Measurements from ENCODE around the gene TMEM39B. TPM values are rescaled to one million over a fixed set of nuclear protein-coding genes. Genes with fewer than 3 reads are reported as not detected.

The TMEM39B gene
- total and polyA plus RNA-seq, 2 of the 4 experiments (the other 2 are of a cell fraction): 6.5 to 28.7 TPM

GRCh38 chr1:32047701-32048100 lies 25.0 kb upstream of the TMEM39B start:
- H2AFZ ChIP-seq (replicated peaks; ENCODE audit: low read length, poor library complexity): no peak overlapping the region
- POLR2A ChIA-PET (ENCODE audit: unreplicated experiment): interaction anchor here (0.7 kb wide), 1 partner anchor 14 kb away, joined by 7 read pairs; no protein-coding TSS in a partner anchor

More at GRCh38 chr1:32047701-32048100, 25.0 kb upstream of the TMEM39B start:
- H3K9ac ChIP-seq (ENCODE audit: low read depth, low read length): no peak overlapping the region
- H3K4me2 ChIP-seq (ENCODE audit: low read depth, low read length): no peak overlapping the region
- dilution Hi-C loops (cut with HindIII; ENCODE audit: low sequenced_read_pairs, unreplicated experiment): no loop called here
- ATAC-seq (ENCODE audit: low read depth) (peak; percentile 49), DNase-seq (peak; percentile 75)
- H2BK15ac ChIP-seq (ENCODE audit: low read depth, low read length): no peak overlapping the region
- H4K91ac ChIP-seq (ENCODE audit: insufficient read depth, low read depth, low read length): no peak overlapping the region
- no peak overlapping the region for H3K56ac ChIP-seq (ENCODE audit: extremely low read depth, insufficient read depth, low read length)
- H2BK20ac ChIP-seq (ENCODE audit: low read depth, low read length): no peak overlapping the region
- H3K27ac ChIP-seq (ENCODE audit: insufficient read depth, low read length): no peak overlapping the region; the same call in 1 of the 2 replicates
- H3K18ac ChIP-seq (ENCODE audit: low read depth, low read length): no peak overlapping the region
- peaks cover 49% of the 10 kb centered on the region for H4K20me1 ChIP-seq (ENCODE audit: insufficient read depth, low read length)
- TF ChIP-seq CHD1 (IDR thresholded peaks at IDR 0.05; ENCODE audit: low read depth, low read length) (no peak), MAFK (IDR thresholded peaks at IDR 0.05; ENCODE audit: low read depth, low read length) (no peak), BHLHE40 (IDR thresholded peaks at IDR 0.05; ENCODE audit: low read depth, low read length) (no peak), POLR2A (IDR thresholded peaks at IDR 0.05; ENCODE audit: low read depth, low read length) (no peak), NFE2L2 (IDR thresholded peaks at IDR 0.05; ENCODE audit: low read depth, low read length) (no peak), RAD21 (IDR thresholded peaks at IDR 0.05; ENCODE audit: low read length) (no peak), RCOR1 (IDR thresholded peaks at IDR 0.05; ENCODE audit: insufficient replicate concordance, low read length) (no peak)
- TF ChIP-seq, protein P1, sequence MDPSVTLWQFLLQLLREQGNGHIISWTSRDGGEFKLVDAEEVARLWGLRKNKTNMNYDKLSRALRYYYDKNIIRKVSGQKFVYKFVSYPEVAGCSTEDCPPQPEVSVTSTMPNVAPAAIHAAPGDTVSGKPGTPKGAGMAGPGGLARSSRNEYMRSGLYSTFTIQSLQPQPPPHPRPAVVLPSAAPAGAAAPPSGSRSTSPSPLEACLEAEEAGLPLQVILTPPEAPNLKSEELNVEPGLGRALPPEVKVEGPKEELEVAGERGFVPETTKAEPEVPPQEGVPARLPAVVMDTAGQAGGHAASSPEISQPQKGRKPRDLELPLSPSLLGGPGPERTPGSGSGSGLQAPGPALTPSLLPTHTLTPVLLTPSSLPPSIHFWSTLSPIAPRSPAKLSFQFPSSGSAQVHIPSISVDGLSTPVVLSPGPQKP (IDR thresholded peaks at IDR 0.05; ENCODE audit: borderline replicate concordance, low read depth, low read length): no peak
- TF ChIP-seq, protein P2, sequence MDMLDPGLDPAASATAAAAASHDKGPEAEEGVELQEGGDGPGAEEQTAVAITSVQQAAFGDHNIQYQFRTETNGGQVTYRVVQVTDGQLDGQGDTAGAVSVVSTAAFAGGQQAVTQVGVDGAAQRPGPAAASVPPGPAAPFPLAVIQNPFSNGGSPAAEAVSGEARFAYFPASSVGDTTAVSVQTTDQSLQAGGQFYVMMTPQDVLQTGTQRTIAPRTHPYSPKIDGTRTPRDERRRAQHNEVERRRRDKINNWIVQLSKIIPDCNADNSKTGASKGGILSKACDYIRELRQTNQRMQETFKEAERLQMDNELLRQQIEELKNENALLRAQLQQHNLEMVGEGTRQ (IDR thresholded peaks at IDR 0.05; ENCODE audit: low read depth, low read length): no peak
- in situ Hi-C loops (cut with MboI; ENCODE audit: low sequenced_read_pairs): no loop called here
- intact Hi-C loops (cut with micrococcal nuclease): loop anchor here (1.0 to 2.0 kb wide), 2 partner anchors 15 to 29 kb away; no protein-coding TSS in a partner anchor
- CTCF ChIA-PET: interaction anchor here (1.0 to 1.2 kb wide), 2 partner anchors 15 to 44 kb away, joined by 3 to 6 read pairs; no protein-coding TSS in a partner anchor
- no peak overlapping the region for H2AK9ac ChIP-seq (replicated peaks; ENCODE audit: low read depth, low read length, poor library complexity)
- no peak overlapping the region for H2AK5ac ChIP-seq (ENCODE audit: low read depth, low read length)
- H3K4me3 ChIP-seq (ENCODE audit: insufficient read depth, low read depth, low read length): no peak overlapping the region
- peaks cover 42% of the 10 kb centered on the region for H3K36me3 ChIP-seq (ENCODE audit: control insufficient read depth, insufficient read depth, low read length)
- H3K14ac ChIP-seq (replicated peaks; ENCODE audit: low read depth, low read length): no peak overlapping the region
- H3K9me1 ChIP-seq (ENCODE audit: insufficient read depth, low read length): peaks cover 11% of the 10 kb centered on the region
- peaks cover 26 to 54% of the 10 kb centered on the region in 2 experiments for H3K79me1 ChIP-seq (ENCODE audit: low read depth in 1 of 2, low read length in 2 of 2)
- H3K23ac ChIP-seq (ENCODE audit: low read depth, low read length): no peak overlapping the region
- peaks cover 12% of the 10 kb centered on the region for H3K4me1 ChIP-seq (ENCODE audit: control insufficient read depth, insufficient read depth, low read length)
- no peaks in the 10 kb centered on the region for H3K9me3 ChIP-seq (ENCODE audit: control insufficient read depth, insufficient read depth, low read length)
- no peak overlapping the region for H3K4ac ChIP-seq (ENCODE audit: low read depth, low read length)
- H3K27me3 ChIP-seq (ENCODE audit: control insufficient read depth, insufficient read depth, low read length): no peaks in the 10 kb centered on the region
- no peak overlapping the region for H4K8ac ChIP-seq (ENCODE audit: low read depth in 2 of 2, low read length in 2 of 2)
- H2BK5ac ChIP-seq (ENCODE audit: low read depth, low read length, poor library complexity, severe bottlenecking): peak overlapping the region; percentile 76
- H2BK120ac ChIP-seq (ENCODE audit: low read depth, low read length): no peak overlapping the region
- BruUV-seq (replicated peaks): no TSS peak
- no peak overlapping the region for H4K5ac ChIP-seq (ENCODE audit: low read depth, low read length)

All from IMR-90 (cell line).